ENCODE measurements around the gene ARHGEF37.
"Not testable (repeated sequence)": the region's sequence is repeated elsewhere in the genome, so short reads cannot be mapped to it uniquely, and the experiment has no call there.

ARHGEF37 gene

DNA sequence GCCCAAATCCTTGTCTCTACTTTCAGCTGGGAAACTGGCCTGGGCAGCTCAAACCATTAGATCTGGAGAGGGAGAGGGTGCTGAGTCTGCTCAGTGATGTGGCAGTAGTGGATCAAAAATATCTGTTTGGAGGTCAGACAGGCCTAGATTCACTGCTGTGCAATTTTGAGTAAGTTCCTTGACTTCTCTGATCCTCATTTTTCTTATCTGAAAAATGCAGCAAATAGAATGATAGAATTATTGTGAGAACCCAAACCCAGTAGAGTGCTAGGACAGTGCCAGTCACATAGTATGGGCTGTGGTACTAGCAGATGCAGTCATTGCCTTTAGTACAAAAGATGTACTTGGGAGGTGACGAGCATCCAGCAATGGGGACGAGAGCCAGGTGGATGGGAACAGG is 50.2 kb downstream of the ARHGEF37 start:
- no peak for DNase-seq

DNA sequence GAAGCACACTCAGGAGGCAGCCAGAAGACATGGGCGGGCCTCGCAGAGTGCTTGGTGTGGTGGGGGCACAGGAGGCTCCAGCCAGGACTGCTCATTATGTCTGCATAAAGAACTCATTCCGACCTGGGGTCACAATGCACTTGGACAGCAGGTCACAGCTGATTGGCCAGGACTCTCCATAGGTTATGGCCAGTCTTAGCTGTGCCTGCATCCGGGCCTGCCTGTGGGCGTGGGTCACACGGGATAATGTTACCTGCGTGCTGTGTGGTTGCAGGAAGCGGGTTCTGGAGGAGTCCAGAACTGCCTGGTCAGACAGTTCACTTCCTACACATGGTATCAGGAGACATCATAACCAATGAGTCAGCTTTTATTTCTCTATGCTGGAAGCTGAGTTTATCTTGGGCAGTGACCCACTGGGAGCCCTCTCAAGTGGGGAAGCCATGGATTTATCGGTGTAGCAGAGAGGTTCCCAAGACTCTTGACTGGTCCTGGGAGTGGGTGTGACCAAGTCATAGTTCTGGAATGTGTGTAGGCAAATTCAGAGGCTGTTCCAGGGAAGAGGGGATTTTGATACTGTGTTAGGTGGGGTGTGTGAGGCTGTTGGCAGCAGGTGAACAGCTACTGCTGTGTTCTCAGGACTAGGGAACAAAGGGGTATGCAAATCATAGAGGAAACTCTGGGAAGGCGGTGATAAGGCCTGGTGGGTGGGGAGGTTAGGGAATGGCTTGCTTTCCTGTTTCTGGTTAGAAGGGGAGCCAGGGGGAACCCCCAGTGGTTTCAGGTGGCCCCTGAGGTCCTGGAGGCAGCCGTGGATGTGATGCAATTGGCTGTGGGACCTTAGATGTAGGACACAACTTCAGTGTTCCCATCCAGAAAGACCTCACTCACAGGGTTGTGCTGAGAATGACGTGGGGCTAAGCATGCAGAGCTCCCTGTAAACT is 51.3 kb downstream of the ARHGEF37 start:
- DNase-seq, result no peak

DNA sequence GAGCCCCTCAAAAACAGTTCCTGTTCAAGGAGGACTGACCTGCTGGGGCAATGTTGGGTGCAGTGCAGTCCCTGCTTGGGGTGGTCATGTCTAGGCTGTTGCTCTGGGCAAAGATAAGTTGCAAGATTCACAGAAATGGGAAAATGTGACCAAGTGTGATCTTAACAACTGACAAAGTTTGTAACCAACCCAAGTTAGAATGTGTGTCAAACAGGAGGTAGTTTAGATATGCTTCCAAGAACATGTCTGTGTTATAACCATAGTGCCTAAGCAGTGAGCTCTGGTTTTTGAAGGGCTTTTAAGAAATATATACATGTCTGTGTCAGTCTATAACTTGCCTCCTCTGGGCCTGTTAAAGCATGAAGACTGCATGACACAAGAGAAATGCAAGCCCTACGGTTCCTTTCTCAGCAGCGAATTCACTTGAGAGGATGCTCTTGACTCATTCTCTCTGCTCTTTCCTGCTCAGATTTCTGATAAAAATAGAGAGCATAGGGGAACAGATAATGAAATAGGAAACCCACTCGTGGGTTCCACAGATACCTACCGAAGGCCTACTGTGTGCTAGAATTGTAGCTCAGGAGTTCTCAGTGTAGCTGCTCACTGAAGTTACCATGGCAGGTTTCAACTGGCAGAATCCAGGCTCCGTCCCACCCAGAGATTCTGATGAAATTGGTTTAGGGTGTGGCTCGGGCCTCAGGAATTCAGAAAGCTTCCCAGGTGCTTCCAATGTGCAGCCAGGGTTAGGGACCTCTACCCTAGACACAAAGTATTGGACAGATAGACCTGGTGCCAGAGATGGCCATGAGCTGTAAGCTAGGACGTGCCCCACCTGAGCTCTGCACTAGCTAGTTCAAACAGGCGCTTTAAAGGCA is 52.4 kb downstream of the ARHGEF37 start:
- no peak for DNase-seq

DNA sequence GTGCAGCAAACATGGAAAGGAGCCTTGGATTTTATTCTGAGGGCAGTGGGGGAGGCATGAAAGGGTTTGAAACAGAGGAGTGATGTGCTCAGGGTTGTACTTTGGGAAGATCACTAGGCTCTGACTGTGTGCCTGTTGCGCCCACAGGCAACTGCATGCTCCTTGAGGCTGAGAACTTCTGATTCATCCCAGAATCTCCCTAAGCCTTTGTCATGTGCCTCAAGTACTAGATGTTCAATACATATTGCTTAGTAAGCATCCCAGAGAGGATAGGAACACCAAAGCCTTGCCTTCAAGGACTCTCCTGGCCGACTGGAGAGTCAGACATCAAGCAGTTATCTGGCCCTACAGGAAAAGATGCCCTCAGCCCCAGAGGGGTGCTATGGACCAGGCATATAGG is 54.1 kb downstream of the ARHGEF37 start:
- DNase-seq, result no peak

DNA sequence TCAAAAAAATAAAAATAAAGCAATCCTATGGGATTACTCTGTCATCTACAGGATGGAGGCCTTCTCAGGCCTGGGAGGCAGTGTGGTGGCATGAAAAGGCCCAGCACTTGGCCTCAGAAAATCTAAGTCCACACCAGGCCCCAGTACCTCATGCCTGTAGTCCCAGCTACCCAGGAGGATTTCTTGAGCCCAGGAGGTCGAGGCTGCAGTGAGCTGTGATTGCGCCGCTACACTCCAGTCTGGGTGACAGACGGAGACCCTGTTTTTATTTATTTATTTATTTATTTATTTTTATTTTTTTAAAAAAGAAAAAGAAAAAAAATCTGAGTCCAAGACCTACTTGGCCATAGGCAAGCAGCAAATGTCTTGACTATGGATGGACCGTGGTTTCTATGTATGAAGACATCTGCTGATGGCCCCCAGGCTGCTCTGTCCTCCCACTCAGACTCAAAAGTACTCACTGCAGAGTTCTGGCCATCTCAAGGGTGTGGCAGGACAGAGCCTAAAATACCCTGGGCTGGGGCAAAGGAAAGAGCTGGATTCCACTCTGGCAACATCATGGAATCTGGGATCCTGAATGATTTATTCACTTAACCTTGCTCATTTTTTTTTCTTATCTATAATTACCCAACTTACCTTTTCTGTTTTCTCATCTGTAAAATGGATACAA is 55.0 kb downstream of the ARHGEF37 start:
- DNase-seq, result no peak

DNA sequence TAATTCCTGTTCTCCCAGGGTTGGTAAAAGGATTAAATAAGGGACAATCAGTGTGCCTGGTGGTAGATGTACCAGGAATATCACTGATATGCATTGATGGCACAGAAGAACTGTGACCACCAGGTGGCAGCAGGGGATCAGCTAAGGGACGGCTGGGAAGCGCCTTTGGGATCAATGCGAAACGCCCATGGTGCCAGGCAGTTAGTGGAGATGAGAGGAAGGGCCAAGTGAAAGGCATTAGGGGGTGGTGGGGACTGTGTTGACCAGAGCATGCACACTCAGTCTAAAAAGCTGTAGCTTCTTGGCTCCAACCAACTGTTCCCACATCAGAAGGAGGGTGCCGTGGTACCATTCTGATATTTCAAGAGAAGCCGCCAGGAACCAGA is 55.6 kb downstream of the ARHGEF37 start:
- peak; percentile 82 for DNase-seq

DNA sequence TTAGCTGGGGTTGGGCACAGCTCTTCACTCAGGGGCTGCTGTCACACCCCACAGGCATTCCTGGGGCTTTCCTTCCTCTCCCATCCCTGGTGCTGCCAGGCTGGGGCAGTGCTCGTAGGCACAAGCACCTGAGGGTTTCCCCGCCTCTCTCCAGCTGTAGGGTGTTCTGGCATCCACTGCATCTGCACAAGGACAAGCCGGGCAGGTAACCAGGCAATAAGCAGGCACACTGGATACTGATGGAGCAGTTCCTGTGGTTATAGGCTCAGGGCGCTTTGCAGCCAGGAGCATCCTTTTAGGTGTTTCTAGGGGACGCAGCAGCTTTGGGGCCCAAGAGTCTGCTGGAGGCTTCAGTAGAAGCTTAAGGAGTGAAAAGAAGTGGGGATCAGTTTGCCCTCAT is 56.8 kb downstream of the ARHGEF37 start:
- DNase-seq, result no peak

DNA sequence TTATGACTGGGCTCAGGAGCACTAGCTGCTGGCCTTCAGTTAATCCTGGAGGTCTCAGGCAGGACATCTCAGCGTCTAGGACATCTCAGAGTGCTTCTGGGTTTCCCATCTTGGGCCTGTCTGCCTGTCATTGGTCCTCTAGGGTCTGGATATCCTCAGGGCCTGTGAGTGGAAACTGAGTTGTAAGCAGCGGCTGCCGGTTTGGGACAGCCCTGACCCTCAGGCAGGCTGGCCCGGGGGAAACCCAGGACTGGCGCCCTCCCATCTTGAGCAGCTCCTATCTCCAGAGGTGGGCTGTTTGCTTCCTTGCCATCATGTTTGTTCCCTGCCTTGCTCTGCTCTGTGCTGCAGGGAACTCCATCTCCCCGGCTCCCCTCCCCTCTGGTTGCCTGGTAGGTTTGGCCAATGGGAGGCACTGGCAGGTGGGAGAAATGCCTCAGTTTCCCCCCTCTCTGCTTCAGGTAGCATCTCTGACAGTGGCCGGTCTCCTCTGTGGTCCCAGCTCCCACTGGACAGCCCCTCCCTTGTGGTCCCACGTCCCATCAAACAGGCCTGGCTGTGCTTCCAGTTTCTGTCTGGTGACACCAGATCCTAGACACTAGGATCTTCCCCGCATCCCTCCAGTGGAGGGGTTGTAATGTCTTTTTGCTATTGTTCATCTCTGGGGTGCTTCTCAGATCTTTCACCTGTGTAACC is 57.4 kb downstream of the ARHGEF37 start:
- no peak for DNase-seq

DNA sequence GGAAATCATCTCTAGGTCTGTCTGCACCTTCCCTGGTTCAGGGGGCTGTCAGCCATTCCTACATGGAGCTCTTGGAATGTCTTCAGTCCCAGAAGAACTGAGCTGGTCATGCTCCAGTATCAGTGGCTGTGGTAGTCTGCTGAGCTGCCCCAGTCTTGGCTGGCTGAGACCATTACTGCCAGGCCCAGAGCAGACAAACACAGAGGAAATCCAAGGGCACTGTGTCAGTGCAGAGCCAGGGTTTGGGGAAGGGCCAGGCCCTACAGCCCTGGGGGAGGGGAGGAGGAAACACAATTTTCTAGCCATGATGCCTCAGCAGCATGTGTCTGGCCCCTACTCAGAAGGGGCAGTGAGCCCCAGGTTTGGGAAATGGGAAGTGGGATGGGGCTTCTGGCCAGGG is 58.4 kb downstream of the ARHGEF37 start:
- no peak for DNase-seq

DNA sequence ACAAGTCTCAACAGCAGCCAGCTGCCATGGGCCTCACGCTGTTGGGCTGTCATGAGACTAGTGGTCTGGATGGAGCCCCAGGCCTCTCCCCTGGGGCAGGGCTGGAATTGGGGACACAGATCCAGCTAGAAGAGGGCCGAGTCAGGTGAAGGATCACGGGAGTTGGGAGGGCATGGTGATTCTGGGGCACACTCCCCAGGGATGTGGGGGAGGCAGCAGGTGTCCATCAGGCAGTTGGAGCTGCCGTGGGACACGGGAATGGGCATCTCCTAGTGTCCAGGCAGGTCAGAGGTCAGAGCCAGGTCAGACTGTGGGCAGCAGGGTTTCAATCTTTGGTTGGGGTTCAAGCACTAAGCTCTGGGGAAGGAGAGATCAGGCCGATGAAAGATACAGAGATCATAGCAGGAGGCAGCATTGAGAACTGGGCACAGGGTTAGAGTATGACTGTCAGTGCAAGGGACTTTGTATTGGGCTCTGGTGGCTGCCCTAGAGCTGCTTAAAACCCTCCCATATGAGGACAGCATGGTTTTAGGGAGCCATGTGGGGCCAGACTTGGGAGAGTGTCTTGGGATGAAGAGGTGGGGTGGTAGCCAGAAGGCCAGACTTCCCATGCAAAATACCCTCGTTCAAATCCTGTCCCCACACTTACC is 59.2 kb downstream of the ARHGEF37 start:
- DNase-seq, result no peak

DNA sequence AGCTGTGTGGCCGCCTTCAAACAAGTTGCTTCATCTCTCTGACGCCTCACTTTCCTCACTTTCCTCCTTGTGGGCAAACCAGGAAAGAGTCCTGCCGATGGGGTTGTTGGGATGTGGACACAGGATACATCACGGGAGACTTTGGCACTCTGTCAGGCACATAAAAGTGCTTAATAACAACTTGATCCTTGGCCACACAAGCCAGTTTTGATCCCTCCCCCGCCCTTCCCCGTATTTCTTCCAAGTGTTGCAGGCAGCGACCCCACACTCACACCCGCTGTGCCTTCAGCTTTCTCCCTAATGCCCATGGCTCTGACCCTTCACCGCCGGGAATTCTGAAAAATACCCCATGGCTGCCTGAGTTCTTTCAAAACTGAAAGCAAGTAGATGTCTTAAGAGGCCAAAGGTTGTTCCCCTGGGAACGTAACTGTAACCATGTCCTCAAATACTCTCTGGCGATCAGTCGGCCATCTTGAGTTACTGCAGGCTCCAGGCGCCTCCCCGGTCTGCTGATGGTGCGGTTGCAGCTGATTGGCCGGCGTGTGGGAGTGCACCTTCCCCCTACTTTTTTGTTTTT is 59.8 kb downstream of the ARHGEF37 start:
- no peak for DNase-seq

DNA sequence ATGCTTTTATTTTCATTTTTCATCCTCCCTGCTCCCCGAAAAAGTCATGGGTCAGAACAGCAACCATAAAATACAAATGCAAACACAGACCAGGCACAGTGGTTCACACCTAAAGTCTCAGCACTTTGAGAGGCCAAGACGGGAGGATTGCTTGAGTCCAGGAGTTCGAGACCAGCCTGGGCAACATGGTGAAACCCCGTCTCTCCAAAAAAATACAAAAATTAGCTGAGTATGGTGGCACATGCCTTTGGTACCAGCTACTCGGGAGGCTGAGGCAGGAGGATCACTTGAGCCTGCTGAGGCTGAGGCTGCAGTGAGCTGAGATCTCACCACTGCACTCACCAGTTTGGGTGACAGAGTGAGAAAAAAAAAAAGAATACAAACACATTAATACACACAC is 60.3 kb downstream of the ARHGEF37 start:
- no peak for DNase-seq

DNA sequence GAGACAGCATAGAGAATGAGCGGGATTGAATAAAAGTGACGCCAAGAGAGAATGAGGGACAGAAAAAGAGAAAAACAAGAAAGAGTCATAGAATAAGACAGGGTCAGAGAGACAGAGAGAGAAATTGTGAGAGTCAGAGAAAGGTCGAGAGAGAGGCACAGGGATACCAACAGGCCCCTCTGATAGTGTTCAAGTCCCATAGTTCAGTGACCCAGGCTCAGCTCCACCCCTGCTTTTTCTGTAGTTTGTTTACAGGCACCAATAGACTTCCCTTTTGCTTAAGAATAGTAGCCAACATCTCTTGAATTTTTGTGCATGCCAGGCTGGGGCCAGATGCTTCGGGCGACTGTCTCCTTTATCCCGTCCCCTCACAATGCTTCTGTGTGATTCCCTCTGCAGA is 62.5 kb downstream of the ARHGEF37 start:
- DNase-seq, result no peak

DNA sequence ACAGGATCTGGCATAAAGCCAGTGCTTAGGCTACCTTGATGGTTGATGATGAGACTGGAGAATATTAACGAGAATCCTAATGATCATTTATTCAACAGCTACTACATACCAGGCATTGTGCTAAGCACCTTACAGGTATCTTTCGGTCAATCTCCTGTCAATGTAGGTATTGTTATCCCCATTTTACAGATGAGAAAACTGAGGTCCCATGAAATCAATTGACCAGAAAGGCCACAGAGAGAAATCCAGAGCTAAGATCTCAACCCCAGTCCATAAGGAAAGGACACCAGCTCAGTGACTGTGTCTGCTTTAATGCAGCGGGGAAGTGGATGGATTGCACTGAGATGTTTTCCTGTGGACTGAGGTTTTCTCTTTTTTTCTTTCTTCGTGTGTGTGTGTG is 63.3 kb downstream of the ARHGEF37 start:
- DNase-seq, result no peak

DNA sequence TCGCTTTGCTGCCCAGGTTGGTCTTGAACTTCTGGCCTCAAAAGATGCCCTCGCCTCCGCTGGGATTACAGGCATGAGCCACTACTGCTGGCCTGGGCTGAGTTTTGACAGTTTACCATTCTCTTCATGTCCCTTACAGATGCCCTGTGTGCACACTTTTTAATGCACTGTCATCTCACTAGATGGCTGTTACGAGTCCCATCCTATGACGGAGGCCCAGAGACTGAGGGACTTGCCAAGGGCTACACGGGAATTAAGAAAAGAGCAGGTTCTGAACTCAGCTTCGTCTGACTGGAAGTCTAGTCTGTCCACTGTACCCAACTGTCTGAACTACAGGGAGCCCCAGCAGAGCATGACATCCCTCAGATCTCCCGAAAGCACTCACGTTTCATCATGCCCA is 63.9 kb downstream of the ARHGEF37 start:
- no peak for DNase-seq

DNA sequence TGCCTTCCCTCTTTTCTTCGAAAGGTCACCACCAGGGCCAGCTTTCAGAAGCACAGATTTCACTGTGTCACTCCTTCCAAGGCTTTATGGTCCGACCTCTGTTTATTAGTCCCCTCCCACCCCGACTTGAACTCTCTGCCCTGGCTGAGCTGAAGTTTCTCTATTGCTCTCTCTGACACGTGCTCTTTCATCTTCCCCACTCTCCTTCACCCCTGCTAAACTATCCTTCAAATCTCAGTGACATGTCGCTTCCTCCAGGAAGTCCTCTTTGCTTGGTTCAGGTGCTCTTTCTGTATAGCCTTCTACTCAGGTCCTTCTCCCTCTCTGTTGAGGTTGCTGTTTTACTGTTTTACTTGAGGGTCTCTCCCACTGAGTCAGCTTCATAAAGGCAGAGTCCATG is 64.4 kb downstream of the ARHGEF37 start:
- no peak for DNase-seq

DNA sequence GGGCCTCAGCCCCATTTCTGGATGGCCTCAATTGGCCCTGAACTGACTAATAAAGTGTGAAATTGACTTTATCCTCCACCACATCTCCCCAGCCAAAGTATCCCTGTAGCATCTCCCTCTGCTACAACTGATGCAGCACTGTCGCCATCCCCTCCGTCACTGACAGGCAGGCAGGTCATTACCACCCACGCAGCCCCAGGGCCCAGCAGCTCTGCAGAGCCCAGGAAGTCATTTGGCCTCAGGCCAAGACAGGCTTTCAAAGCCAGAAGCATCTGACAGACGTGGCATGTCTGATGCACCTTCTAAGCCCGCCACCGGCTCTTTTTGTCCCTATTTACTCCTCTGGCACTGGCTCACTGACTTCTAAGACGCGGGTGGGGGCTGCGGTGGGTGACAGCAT is 65.3 kb downstream of the ARHGEF37 start:
- peak; percentile 37 for DNase-seq

DNA sequence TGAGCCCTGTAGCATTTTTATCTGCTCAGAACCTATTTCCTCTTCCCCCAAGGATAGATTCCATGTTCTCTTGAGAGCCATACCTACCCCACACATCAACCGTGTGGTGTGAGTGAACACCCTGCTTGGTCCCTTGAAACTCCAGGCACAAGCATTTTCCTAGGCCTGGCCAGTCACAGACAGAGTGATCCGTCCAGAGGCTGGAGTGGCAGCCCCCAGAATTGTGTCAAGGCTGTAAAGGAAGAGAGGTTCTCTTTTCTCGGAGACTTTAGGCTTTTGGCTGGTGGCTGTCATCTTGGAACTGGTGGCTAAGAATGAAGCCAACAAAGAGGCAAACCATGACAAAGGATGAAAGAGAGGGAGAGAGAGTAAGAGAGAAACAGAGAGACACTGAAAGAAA is 66.0 kb downstream of the ARHGEF37 start:
- no peak for DNase-seq

DNA sequence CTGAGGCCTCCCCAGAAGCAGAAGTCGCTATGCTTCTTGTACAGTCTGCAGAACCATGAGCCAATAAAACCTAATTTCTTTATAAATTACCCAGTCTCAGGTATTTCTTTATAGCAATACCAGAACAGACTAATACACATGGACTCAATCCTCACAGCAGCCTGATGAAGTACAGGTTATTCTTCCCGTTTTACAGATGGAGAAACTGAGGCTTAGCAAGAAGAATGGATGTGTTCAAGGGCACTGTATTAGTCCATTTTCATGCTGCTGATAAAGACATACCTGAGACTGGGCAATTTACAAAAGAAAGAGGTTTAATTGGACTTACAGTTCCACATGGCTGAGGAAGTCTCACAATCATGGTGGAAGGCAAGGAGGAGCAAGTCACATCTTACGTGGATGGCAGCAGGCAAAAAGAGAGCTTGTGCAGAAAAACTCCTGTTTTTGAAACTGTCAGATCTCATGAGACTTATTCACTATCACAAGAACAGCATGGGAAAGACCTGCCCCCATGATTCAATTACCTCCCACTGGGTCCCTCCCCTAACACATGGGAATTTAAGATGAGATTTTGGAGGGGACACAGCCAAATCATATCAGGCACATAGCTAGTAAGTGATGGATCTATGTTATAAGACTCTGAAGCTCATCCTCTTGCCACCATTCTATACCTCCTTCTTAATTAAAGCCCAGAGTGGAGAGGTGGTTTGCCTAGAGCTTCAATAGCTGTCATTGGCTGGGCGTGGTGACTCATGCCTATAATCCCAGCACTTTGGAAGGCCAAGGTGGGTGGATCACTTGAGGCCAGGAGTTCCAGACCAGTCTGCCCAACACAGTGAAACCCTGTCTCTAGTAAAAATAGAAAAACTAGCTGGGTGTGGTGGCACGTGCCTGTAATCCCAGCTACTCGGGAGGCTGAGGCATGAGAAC is 67.4 kb downstream of the ARHGEF37 start:
- peak; percentile 31 for DNase-seq

DNA sequence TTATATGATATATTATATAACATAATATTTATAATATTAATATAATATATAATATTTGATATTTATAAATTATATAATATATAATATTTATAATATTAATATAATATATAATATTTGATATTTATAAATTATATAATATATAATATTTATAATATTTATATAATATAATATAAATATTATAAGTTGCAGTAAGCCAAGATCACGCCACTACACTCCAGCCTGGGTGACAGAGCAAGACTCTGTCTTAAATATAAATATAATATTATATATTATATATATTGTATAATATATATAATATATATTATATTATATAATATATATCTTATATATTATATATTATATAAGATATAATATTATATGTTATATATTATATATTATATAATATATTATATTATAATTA is 68.4 kb downstream of the ARHGEF37 start:
- not testable (repeated sequence) for DNase-seq

DNA sequence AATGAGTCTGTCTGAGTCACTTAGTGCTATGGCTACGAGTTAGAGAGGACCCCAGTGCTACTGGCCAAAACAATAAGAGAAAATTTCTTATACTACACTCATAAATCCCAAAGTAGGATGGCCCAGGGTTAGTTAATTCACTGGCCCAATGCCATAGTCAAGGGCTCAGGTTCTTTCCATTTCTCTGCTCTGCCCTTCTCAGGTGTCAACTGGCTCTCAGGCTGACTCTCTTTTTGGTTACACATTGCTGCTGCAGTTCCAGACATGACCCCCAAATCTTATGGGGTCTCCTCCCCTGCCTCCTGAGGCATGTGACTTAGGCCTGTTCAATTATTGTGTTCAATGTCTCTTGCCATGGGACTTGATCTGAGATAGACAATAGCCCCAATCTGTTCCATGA is 70.4 kb downstream of the ARHGEF37 start:
- peak; percentile 41 for DNase-seq
